ENCODE data around the gene WEE1.
A peak's percentile ranks its signal among the peaks of the same experiment; 100 is the strongest.
"Not testable (repeated sequence)": the region's sequence is repeated elsewhere in the genome, so short reads cannot be mapped to it uniquely, and the experiment has no call there.

The WEE1 gene

DNA sequence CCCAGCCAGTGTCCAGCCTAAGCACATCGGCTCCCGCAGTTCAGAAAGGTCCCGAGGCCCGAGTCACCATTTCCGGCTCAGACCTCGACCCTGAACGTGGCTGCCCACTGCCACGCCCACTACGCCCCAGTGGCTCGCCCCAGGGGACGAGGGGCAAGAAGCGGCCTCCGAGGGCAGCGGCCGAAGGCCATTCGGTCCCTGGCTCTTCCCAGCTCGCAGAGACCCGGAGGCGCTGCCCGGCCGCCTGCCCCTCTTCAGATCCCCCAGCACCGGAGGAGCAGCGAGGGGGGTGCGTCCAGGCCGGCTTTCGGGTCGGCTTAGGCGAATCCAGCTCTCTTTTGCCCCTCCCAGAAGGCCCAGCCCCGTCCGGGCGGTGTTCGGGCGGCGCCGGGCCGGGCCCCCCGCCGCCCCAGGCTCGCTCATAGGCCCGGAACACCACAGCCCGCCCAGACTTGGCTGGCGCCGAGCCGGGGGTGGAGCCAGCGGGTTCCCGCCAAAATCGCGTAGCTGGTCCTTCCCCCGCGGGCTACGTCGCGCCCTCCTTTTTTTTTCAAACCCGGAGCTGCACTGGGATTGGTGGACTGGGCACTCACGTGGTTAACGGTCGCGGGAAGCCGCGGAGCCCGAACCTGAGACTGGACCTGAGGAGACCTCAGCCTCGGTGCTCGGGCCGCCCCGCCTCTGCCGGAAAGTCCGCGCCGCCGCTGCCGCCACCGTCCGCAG lies at the start of gene WEE1:
WEE1 (plus strand) TSS at position 619 of the 723 bp plus-strand sequence. CDS start 264 bp downstream, outside the sequence.
- DNase-seq, result peak; percentile 87 to 93

DNA sequence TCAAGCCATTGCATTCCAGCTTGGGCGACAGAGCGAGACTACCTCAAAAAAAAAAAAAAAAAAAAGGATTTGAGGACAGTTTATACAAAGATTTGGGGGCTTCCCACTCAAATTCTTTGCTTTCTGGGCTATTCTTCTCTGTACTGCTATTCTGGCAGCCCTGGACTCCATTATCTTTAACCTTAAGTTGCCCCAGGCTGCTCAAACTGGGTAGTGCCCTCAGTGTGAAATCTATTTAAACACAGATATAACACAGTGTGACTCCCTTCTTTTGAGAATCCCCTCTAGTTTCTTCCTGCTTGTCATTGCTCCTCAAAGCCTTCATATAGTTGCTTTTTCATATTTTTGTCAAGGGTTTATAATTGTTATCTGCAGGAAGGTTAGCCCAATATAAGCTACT lies 49.5 kb upstream of the WEE1 start:
- no peak for DNase-seq

DNA sequence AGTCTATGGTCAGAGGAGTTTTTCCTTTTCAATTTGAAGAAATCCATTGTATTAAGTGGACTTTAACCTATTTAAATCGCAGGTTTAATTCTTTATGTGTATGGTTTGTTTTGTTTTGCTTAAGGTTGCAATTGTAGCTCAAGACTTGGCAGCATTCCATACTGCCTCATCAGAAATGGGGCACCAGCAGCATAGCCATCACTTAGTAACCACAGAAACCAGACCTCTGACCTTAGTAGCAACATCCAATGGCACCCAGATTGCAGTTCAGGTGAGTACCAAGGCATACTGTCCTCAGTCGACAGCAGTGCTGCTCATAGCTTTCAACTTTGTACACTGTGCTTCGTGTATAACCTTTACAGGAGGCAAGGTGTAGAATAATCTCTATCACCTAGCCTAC lies 48.4 kb upstream of the WEE1 start:
- DNase-seq, result no peak

DNA sequence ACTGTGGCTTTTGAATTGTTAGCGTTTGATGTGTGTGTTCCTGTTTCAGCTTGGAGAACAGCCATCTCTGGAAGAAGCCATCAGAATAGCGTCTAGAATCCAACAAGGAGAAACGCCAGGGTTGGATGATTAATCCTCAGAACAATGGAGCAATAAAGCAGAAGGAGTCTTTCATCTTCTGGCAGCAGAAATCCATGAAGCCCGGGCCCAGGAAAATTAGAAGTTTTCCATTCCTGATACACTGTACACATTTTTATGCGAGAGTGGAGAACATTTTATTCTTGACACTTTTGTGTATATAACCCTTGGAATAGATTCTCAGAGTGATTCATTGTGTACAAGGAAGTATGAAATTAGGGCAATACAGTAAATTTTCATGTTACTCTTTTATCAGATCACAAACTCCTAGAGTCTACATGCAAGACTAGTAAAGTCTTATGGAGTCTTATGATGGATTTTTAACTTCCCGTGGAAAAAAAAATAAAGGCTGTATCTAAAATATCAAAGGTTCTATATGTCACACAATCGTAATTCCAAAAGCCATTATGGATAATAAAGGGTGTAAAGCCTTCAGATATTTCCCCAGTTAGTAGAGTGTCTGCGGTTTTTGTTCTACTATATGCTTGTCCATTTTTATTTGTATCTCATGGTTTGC lies 45.9 kb upstream of the WEE1 start:
- DNase-seq, result no peak

DNA sequence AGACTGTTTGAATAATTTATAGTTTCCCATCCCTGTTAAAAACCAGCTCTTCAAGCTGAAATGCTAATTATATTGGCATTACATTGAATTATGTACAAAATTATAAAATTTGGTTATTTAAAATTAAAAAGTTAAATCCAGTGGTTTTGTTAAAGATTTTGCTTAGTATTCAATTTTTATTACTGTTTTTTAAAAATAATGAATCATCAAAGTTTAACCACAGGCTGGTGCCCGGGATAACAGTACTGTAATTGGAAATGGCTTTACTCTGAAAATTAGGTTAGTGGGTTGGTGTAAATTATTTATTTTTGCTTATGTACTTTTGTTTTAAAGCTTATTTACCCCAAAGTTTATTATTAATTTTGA lies 45.4 kb upstream of the WEE1 start:
- no peak for DNase-seq

- no peak for DNase-seq
Observed at GRCh38 chr11:9528573-9529333, 44.7 kb upstream of the WEE1 start.

GRCh38 chr11:9529334-9529650 lies 44.2 kb upstream of the WEE1 start:
- no peak for DNase-seq

DNA sequence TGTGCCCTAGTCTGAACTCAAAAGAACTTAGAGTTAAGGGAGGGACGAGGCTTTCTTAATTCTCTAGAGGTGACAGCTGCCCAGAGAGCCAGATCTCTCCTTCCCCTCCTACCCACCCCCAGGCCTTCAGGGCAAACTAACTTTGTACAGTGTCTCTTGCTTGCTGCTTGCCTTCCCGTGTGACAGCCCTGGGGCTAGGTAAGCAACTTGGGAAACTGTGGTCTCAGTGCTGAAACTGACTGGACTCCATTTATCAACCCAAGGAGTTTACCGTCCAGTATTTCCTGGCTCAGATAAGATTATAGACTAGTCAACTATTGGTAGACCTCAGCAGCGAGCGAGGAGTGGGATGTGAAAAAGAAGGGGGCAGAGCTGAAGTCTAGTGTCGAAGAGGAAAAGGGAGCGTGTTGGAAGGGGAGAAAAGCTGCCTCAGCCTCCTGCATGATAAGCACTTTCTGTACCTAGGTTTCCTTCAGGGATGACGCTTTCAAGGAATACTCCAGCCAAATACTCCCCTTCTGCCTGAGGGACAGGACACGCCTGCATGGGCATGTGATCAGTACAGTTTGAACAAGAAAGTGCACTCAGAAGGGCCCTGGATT lies 43.3 kb upstream of the WEE1 start:
- DNase-seq, result no peak

- DNase-seq, result no peak
Observed at GRCh38 chr11:9530901-9531625, 42.4 kb upstream of the WEE1 start.

DNA sequence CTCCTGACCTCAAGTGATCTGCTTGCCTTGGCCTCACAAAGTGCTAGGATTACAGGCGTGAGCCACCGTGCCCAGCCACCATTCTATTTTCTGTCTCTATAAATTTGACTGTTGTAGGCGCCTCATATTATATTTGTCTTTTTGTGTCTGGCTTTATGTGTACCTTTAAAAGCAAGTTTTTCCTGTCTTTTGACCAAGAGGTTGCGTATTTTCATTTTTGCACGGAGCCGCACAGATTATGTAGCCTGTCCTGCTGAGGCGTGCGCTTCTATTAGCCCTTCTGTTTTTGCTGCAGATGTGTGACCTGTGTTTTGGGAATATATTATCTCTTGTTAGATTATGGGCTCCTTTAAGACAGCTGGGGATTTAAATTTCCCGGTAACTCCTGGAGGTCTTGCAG lies 40.4 kb upstream of the WEE1 start:
- DNase-seq, result no peak

GRCh38 chr11:9533736-9534473 lies 39.6 kb upstream of the WEE1 start:
- no peak for DNase-seq

DNA sequence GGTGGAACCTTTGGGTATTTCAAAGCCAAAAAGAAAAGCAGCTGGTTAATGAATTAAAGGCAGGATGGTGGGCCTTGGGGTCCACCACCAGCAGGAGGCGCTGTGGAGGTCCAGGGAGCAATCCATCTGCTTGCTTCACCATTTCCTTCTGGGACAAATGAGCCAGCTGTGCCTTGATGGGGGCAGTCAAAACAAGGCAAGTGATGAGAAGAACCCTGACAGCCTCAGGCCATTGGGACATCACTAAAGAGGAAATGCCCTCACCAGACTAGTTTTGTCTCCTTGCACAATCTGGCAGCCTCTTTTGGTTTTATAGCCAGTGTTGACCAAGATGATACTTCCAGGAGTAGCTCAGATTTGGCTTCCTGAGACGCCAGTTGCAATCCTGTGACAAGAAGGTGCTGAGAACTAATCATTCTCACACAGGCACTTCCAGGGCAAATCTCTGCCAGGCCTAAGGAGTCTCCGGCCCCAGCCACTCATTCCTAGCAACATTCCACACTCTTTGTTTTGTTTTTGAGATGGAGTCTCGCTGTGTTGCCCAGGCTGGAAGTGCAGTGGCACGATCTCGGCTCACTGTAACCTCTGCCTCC lies 38.2 kb upstream of the WEE1 start:
- DNase-seq, result peak in 1 of 2 donors; percentile 23

DNA sequence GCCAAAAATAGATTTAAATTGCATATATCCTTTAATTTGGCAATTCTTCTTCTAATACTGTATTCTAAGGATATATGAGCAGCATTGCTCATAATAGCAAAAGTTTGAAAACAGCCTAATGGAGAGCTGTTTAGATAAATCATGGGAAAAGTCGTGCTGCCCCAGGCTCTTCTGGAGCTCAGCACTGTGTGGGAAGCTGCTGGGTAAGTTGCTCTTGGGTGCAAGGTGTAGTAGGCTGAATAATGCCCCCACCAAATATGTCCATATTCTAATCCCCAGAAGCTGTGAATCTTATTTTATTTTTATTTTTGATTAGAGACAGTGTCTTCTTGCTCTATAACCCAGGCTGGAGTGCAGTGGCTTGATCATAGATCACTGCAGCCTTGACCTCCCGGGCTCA lies 34.9 kb upstream of the WEE1 start:
- no peak for DNase-seq

DNA sequence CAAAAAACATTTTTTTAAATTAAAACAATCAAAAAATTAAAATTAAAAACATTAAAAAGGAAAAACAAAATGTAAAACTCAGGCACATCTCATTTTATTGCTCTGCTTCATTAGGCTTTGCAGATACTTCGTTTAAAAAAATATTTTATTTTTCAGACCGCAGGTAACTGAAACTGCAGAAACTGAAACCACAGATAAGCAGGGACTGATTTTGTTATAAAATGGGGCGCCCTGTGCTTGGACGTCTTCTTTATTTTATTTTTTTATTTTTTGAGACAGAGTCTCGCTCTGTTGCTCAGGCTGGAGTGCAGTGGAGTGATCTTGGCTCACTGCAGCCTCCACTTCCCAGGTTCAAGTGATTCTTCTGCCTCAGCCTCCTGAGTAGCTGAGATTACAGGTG lies 24.3 kb upstream of the WEE1 start:
- DNase-seq, result not testable (repeated sequence)

- no peak for DNase-seq
Observed at GRCh38 chr11:9550191-9550628, 23.3 kb upstream of the WEE1 start.

- no peak for DNase-seq
Observed at GRCh38 chr11:9561279-9561982, 12.0 kb upstream of the WEE1 start.

GRCh38 chr11:9562716-9563115 lies 10.8 kb upstream of the WEE1 start:
- no peak for DNase-seq

GRCh38 chr11:9563196-9563730 lies 10.2 kb upstream of the WEE1 start:
- DNase-seq, result no peak

GRCh38 chr11:9565822-9566560 lies 7.5 kb upstream of the WEE1 start:
- DNase-seq, result no peak

DNA sequence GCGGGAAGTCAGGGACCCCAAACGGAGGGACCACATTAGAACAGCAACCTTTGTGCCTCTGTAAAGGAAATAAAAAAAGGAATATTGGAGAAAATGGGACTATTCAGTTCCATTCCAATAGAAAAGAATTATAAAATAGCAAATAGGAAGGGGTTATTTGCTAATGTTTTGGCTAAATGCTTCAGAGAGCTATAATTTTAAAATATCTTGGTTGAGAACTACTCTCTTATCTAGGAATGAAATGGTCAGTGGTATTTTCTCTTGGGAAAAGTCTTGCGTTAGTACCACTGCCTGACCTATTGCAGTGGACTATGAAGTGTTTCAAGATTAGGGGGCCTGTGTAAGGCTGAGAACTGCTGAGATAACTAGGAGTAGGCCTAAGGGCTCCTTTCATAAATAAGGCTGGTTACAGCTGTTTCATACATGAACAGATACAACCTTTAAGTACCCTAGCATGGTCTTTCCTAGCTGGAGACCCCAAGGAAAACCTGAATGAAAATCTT lies 6.9 kb upstream of the WEE1 start:
- no peak for DNase-seq
